IgD-negative memory B cell (primary cell): ENCODE measurements around the gene LEP. TPM values are rescaled to one million over a fixed set of nuclear protein-coding genes. Genes with fewer than 3 reads are reported as not detected.

ENCODE experiments used
- H3K27ac Mint-ChIP-seq, 3 donors: one replicate each; pipeline ENCODE4 v1.8.0; 2020 to 2022; ENCODE audit warnings: mild to moderate bottlenecking in 3 of 3, mixed read lengths in 3 of 3, moderate library complexity in 1 of 3
- H3K27me3 Mint-ChIP-seq: one replicate; pipeline ENCODE4 v1.8.0; 2021; ENCODE audit warnings: mixed read lengths
- H3K36me3 Mint-ChIP-seq: one replicate; pipeline ENCODE4 v1.8.0; 2020; ENCODE audit warnings: mild to moderate bottlenecking, mixed read lengths
- H3K4me1 Mint-ChIP-seq, 3 donors: one replicate each; pipeline ENCODE4 v1.8.0; 2020 to 2022; ENCODE audit warnings: mixed read lengths in 3 of 3, mild to moderate bottlenecking in 1 of 3
- H3K4me3 Mint-ChIP-seq, 4 donors: one replicate each; pipeline ENCODE4 v1.8.0; 2020 to 2022; ENCODE audit warnings: mild to moderate bottlenecking in 4 of 4, mixed read lengths in 4 of 4, moderate library complexity in 3 of 4
- H3K9me3 Mint-ChIP-seq, 3 donors: one replicate each; pipeline ENCODE4 v1.8.0; 2020 to 2021; ENCODE audit warnings: mixed read lengths in 3 of 3, mild to moderate bottlenecking in 1 of 3
- polyA plus RNA-seq: library from polyadenylated mRNA; unstranded; fragments of 300-500 nt; fragmentation: Illumina TruSeq; gene quantifications from one replicate; pipeline ENCODE4 v1.2.3, GENCODE V29; 2021

LEP gene
- polyA plus RNA-seq, 1 donor from 2014 or later, result not detected

GRCh38 chr7:128251337-128251736, 10.3 kb downstream of the LEP start:
- H3K4me3 Mint-ChIP-seq, result no peak overlapping the region
- H3K9me3 Mint-ChIP-seq, result peaks cover 0 to 2% (median 0%) of the 10 kb centered on the region in 3 donors
- no peaks in the 10 kb centered on the region for H3K4me1 Mint-ChIP-seq
- H3K36me3 Mint-ChIP-seq, result no peaks in the 10 kb centered on the region
- H3K27ac Mint-ChIP-seq, result no peak overlapping the region
- peaks cover 1% of the 10 kb centered on the region for H3K27me3 Mint-ChIP-seq

GRCh38 chr7:128253701-128254100, 12.6 kb downstream of the LEP start:
- Mint-ChIP-seq H3K36me3 (peaks cover 3% of the 10 kb centered on the region), H3K4me1 (no peaks in the 10 kb centered on the region), H3K27ac (no peak overlapping the region), H3K9me3 (peaks cover 0 to 2% (median 0%) of the 10 kb centered on the region in 3 donors), H3K4me3 (no peak overlapping the region), H3K27me3 (peaks cover 4% of the 10 kb centered on the region)

GRCh38 chr7:128254470-128254869, 13.4 kb downstream of the LEP start:
- Mint-ChIP-seq H3K27ac (no peak overlapping the region), H3K4me1 (no peaks in the 10 kb centered on the region), H3K9me3 (peaks cover 0 to 2% (median 0%) of the 10 kb centered on the region in 3 donors), H3K4me3 (no peak overlapping the region), H3K27me3 (peaks cover 7% of the 10 kb centered on the region), H3K36me3 (peaks cover 3% of the 10 kb centered on the region)

GRCh38 chr7:128255271-128255670, 14.2 kb downstream of the LEP start:
- H3K4me3 Mint-ChIP-seq, result no peak overlapping the region
- peaks cover 10% of the 10 kb centered on the region for H3K27me3 Mint-ChIP-seq
- H3K27ac Mint-ChIP-seq, result no peak overlapping the region
- peaks cover 0 to 2% (median 0%) of the 10 kb centered on the region in 3 donors for H3K9me3 Mint-ChIP-seq
- H3K4me1 Mint-ChIP-seq, result no peaks in the 10 kb centered on the region
- peaks cover 3% of the 10 kb centered on the region for H3K36me3 Mint-ChIP-seq

- Mint-ChIP-seq H3K27me3 (peaks cover 14% of the 10 kb centered on the region), H3K36me3 (peaks cover 3% of the 10 kb centered on the region), H3K4me3 (no peak overlapping the region), H3K4me1 (no peaks in the 10 kb centered on the region), H3K9me3 (peaks cover 0 to 2% (median 0%) of the 10 kb centered on the region in 3 donors), H3K27ac (no peak overlapping the region)
Measured at GRCh38 chr7:128257458-128257857, 16.4 kb downstream of the LEP start.

- peaks cover 14% of the 10 kb centered on the region for H3K27me3 Mint-ChIP-seq
- H3K4me1 Mint-ChIP-seq, result no peaks in the 10 kb centered on the region
- no peak overlapping the region for H3K4me3 Mint-ChIP-seq
- peaks cover 3% of the 10 kb centered on the region for H3K36me3 Mint-ChIP-seq
- no peak overlapping the region for H3K27ac Mint-ChIP-seq
- no peaks in the 10 kb centered on the region for H3K9me3 Mint-ChIP-seq
Measured at GRCh38 chr7:128259131-128260061, 18.3 kb downstream of the LEP start.

- H3K9me3 Mint-ChIP-seq, result no peaks in the 10 kb centered on the region
- H3K4me1 Mint-ChIP-seq, result no peaks in the 10 kb centered on the region
- peaks cover 3% of the 10 kb centered on the region for H3K36me3 Mint-ChIP-seq
- H3K4me3 Mint-ChIP-seq, result no peak overlapping the region
- H3K27me3 Mint-ChIP-seq, result peaks cover 14% of the 10 kb centered on the region
- no peak overlapping the region for H3K27ac Mint-ChIP-seq
Measured at GRCh38 chr7:128260069-128260795, 19.2 kb downstream of the LEP start.

- Mint-ChIP-seq H3K27me3 (peaks cover 21% of the 10 kb centered on the region), H3K36me3 (peaks cover 3% of the 10 kb centered on the region), H3K9me3 (no peaks in the 10 kb centered on the region), H3K4me3 (no peak overlapping the region), H3K27ac (no peak overlapping the region), H3K4me1 (no peaks in the 10 kb centered on the region)
Measured at GRCh38 chr7:128262273-128263028, 21.4 kb downstream of the LEP start.

GRCh38 chr7:128263420-128263819, 22.3 kb downstream of the LEP start:
- Mint-ChIP-seq H3K27ac (peak overlapping the region in 1 of 3 donors; percentile 59), H3K27me3 (peaks cover 27% of the 10 kb centered on the region), H3K4me3 (no peak overlapping the region), H3K9me3 (no peaks in the 10 kb centered on the region), H3K36me3 (no peaks in the 10 kb centered on the region), H3K4me1 (no peaks in the 10 kb centered on the region)

GRCh38 chr7:128264477-128264876, 23.4 kb downstream of the LEP start:
- H3K36me3 Mint-ChIP-seq, result no peaks in the 10 kb centered on the region
- peaks cover 31% of the 10 kb centered on the region for H3K27me3 Mint-ChIP-seq
- peak overlapping the region in 1 of 3 donors; percentile 26 for H3K27ac Mint-ChIP-seq

GRCh38 chr7:128265156-128265905, 24.3 kb downstream of the LEP start:
- H3K4me3 Mint-ChIP-seq, result no peak overlapping the region
- no peaks in the 10 kb centered on the region for H3K36me3 Mint-ChIP-seq

More at GRCh38 chr7:128264477-128264876, 23.4 kb downstream of the LEP start:
- H3K4me3 Mint-ChIP-seq, result no peak overlapping the region
- no peaks in the 10 kb centered on the region for H3K9me3 Mint-ChIP-seq
- H3K4me1 Mint-ChIP-seq, result no peaks in the 10 kb centered on the region

GRCh38 chr7:128265906-128266300, 24.8 kb downstream of the LEP start:
- no peak overlapping the region for H3K4me3 Mint-ChIP-seq
- peaks cover 0 to 2% (median 0%) of the 10 kb centered on the region in 3 donors for H3K9me3 Mint-ChIP-seq
- no peak overlapping the region for H3K27ac Mint-ChIP-seq
- H3K36me3 Mint-ChIP-seq, result no peaks in the 10 kb centered on the region
- H3K27me3 Mint-ChIP-seq, result peaks cover 31% of the 10 kb centered on the region
- H3K4me1 Mint-ChIP-seq, result no peaks in the 10 kb centered on the region

More at GRCh38 chr7:128265156-128265905, 24.3 kb downstream of the LEP start:
- Mint-ChIP-seq H3K4me1 (no peaks in the 10 kb centered on the region), H3K9me3 (peaks cover 0 to 2% (median 0%) of the 10 kb centered on the region in 3 donors), H3K27me3 (peaks cover 31% of the 10 kb centered on the region), H3K27ac (no peak overlapping the region)

- Mint-ChIP-seq H3K27me3 (peaks cover 35% of the 10 kb centered on the region), H3K4me3 (no peak overlapping the region), H3K27ac (no peak overlapping the region), H3K36me3 (no peaks in the 10 kb centered on the region), H3K9me3 (peaks cover 0 to 2% (median 0%) of the 10 kb centered on the region in 3 donors), H3K4me1 (peaks cover 0 to 3% (median 0%) of the 10 kb centered on the region in 3 donors)
Measured at GRCh38 chr7:128266529-128266882, 25.4 kb downstream of the LEP start.

GRCh38 chr7:128266883-128267594, 26.0 kb downstream of the LEP start:
- no peaks in the 10 kb centered on the region for H3K36me3 Mint-ChIP-seq
- no peak overlapping the region for H3K4me3 Mint-ChIP-seq
- H3K27ac Mint-ChIP-seq, result no peak overlapping the region
- peaks cover 0 to 3% (median 0%) of the 10 kb centered on the region in 3 donors for H3K4me1 Mint-ChIP-seq
- H3K27me3 Mint-ChIP-seq, result peaks cover 33% of the 10 kb centered on the region
- H3K9me3 Mint-ChIP-seq, result peaks cover 0 to 2% (median 0%) of the 10 kb centered on the region in 3 donors
